ENCODE measurements around the gene FCHSD2. TPM values are rescaled to one million over a fixed set of nuclear protein-coding genes. Genes with fewer than 3 reads are reported as not detected.

The FCHSD2 gene
- total and polyA plus RNA-seq, 2 of the 8 experiments (the other 6 are each of a cell fraction or from before 2014, with no cell fraction given): 4.1 to 7.8 TPM

DNA sequence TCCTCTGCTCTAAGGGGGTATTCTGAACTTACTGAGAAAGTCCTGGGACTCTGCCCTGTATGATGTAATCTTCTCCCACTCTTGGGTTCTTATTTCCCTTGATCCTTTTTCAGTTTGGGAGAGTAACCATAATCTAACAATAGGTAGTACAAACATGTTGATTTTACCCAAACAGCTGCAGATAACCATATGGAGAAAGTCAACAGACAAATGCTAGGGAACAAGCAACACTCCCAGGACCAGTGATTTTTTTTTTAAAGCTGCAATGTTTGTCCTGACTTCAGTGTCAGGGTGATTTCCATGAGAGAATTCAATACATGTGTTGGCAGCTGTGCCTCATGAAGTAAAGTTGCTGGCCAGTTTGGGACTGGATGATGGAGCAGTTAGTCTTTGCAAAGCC is 156.5 kb downstream of the FCHSD2 start (continued):
- TF ChIP-seq HDAC2 (IDR thresholded peaks at IDR 0.05; ENCODE audit: borderline replicate concordance in 1 of 2, low read depth in 2 of 2, low read length in 2 of 2): no peak
- TF ChIP-seq, protein P1, sequence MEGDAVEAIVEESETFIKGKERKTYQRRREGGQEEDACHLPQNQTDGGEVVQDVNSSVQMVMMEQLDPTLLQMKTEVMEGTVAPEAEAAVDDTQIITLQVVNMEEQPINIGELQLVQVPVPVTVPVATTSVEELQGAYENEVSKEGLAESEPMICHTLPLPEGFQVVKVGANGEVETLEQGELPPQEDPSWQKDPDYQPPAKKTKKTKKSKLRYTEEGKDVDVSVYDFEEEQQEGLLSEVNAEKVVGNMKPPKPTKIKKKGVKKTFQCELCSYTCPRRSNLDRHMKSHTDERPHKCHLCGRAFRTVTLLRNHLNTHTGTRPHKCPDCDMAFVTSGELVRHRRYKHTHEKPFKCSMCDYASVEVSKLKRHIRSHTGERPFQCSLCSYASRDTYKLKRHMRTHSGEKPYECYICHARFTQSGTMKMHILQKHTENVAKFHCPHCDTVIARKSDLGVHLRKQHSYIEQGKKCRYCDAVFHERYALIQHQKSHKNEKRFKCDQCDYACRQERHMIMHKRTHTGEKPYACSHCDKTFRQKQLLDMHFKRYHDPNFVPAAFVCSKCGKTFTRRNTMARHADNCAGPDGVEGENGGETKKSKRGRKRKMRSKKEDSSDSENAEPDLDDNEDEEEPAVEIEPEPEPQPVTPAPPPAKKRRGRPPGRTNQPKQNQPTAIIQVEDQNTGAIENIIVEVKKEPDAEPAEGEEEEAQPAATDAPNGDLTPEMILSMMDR (IDR thresholded peaks at IDR 0.05; ENCODE audit: control extremely low read depth in 1 of 3, insufficient read depth in 1 of 3, low read depth in 1 of 3, low read length in 3 of 3): no peak
- no peak for TF ChIP-seq CTBP2 (IDR thresholded peaks at IDR 0.05; ENCODE audit: borderline replicate concordance, insufficient read depth, insufficient read length, low read length)
